Activated T-cell treated with anti-CD3 and anti-CD28 coated beads, Interleukin-2, amount 50 U/mL, for 4 hours (primary cell): ENCODE data around the gene GLYR1. TPM values are rescaled to one million over a fixed set of nuclear protein-coding genes. Genes with fewer than 3 reads are reported as not detected.

ENCODE experiments used
- ATAC-seq, 2 donors: fragments of 200-7000 bp; cut with Tn5 transposase; one replicate each; pipeline ENCODE4 v1.10.0; 2021
- DNase-seq: peaks from one replicate; pipeline ENCODE4 v3.0.0-alpha.2; 2020
- H3K27me3 Mint-ChIP-seq: one replicate; pipeline ENCODE4 v1.8.0; 2021; ENCODE audit warnings: low read depth, mixed read lengths
- H3K36me3 Mint-ChIP-seq: one replicate; pipeline ENCODE4 v1.8.0; 2022; ENCODE audit warnings: mixed read lengths; ENCODE audit not compliant: insufficient read depth
- H3K4me1 Mint-ChIP-seq: one replicate; pipeline ENCODE4 v1.8.0; 2021; ENCODE audit warnings: low read depth, mixed read lengths
- H3K4me3 Mint-ChIP-seq: one replicate; pipeline ENCODE4 v1.8.0; 2021; ENCODE audit warnings: mild to moderate bottlenecking, moderate library complexity, mixed read lengths
- H3K9me3 Mint-ChIP-seq: one replicate; pipeline ENCODE4 v1.8.0; 2021; ENCODE audit warnings: mixed read lengths
- total RNA-seq, 3 donors: library from RNA; stranded (reverse); gene quantifications; one replicate each; pipeline ENCODE4 v1.2.1, GENCODE V29; 2021

The GLYR1 gene
- total RNA-seq, 3 donors from 2014 or later = 109 to 116 (median 114) TPM

- Mint-ChIP-seq H3K27me3 (no peaks in the 10 kb centered on the region), H3K9me3 (no peaks in the 10 kb centered on the region), H3K4me3 (peak overlapping the region; percentile 42), H3K4me1 (peaks cover 14% of the 10 kb centered on the region), H3K36me3 (peaks cover 2% of the 10 kb centered on the region)
- ATAC-seq = no peak
- no peak for DNase-seq
Observed at GRCh38 chr16:4800290-4801041, 46.6 kb downstream of the GLYR1 start.

GRCh38 chr16:4799171-4799855 is 47.8 kb downstream of the GLYR1 start:
- Mint-ChIP-seq H3K9me3 (no peaks in the 10 kb centered on the region), H3K4me1 (peaks cover 14% of the 10 kb centered on the region), H3K36me3 (no peaks in the 10 kb centered on the region), H3K27me3 (no peaks in the 10 kb centered on the region), H3K4me3 (no peak overlapping the region)
- no peak for DNase-seq
- ATAC-seq = no peak

- Mint-ChIP-seq H3K36me3 (no peaks in the 10 kb centered on the region), H3K4me3 (no peak overlapping the region), H3K27me3 (no peaks in the 10 kb centered on the region), H3K4me1 (peaks cover 11% of the 10 kb centered on the region), H3K9me3 (no peaks in the 10 kb centered on the region)
- no peak for ATAC-seq
- DNase-seq = no peak
Observed at GRCh38 chr16:4798456-4798855, 48.6 kb downstream of the GLYR1 start.

- H3K36me3 Mint-ChIP-seq = no peaks in the 10 kb centered on the region
- DNase-seq (no peak), ATAC-seq (no peak)
- H3K4me1 Mint-ChIP-seq = peaks cover 9% of the 10 kb centered on the region
- no peaks in the 10 kb centered on the region for H3K9me3 Mint-ChIP-seq
- H3K4me3 Mint-ChIP-seq = no peak overlapping the region
- H3K27me3 Mint-ChIP-seq = no peaks in the 10 kb centered on the region
Observed at GRCh38 chr16:4797805-4798252, 49.3 kb downstream of the GLYR1 start.

GRCh38 chr16:4796982-4797804 is 49.9 kb downstream of the GLYR1 start:
- Mint-ChIP-seq H3K36me3 (no peaks in the 10 kb centered on the region), H3K27me3 (no peaks in the 10 kb centered on the region), H3K4me3 (no peak overlapping the region), H3K4me1 (peaks cover 9% of the 10 kb centered on the region), H3K9me3 (no peaks in the 10 kb centered on the region)
- ATAC-seq (no peak), DNase-seq (no peak)

GRCh38 chr16:4795828-4796572 is 51.1 kb downstream of the GLYR1 start:
- Mint-ChIP-seq H3K4me1 (peaks cover 6% of the 10 kb centered on the region), H3K9me3 (no peaks in the 10 kb centered on the region), H3K4me3 (no peak overlapping the region), H3K27me3 (no peaks in the 10 kb centered on the region), H3K36me3 (no peaks in the 10 kb centered on the region)
- ATAC-seq (no peak), DNase-seq (no peak)

- DNase-seq = no peak
- H3K4me3 Mint-ChIP-seq = no peak within 1 kb of the TSS
- ATAC-seq = no peak
- no peaks in the 10 kb centered on the region for H3K9me3 Mint-ChIP-seq
- H3K27me3 Mint-ChIP-seq = no peaks in the 10 kb centered on the region
- H3K36me3 Mint-ChIP-seq = no peaks in the 10 kb centered on the region
- H3K4me1 Mint-ChIP-seq = no peaks in the 10 kb centered on the region
Observed at GRCh38 chr16:4795181-4795827, 51.8 kb downstream of the GLYR1 start, which contains the start of gene SMIM22. TSS of gene SMIM22 (plus strand) at chr16:4795369. CDS start at chr16:4795735, 366 bp downstream.

GRCh38 chr16:4792951-4793513 is 54.1 kb downstream of the GLYR1 start:
- Mint-ChIP-seq H3K4me3 (no peak overlapping the region), H3K27me3 (no peaks in the 10 kb centered on the region), H3K36me3 (no peaks in the 10 kb centered on the region), H3K4me1 (no peaks in the 10 kb centered on the region), H3K9me3 (no peaks in the 10 kb centered on the region)
- no peak for ATAC-seq
- DNase-seq = no peak

- no peaks in the 10 kb centered on the region for H3K4me1 Mint-ChIP-seq
Observed at GRCh38 chr16:4790871-4791270, 56.2 kb downstream of the GLYR1 start.

GRCh38 chr16:4790261-4790660 is 56.8 kb downstream of the GLYR1 start:
- no peak for ATAC-seq

More at GRCh38 chr16:4790871-4791270, 56.2 kb downstream of the GLYR1 start:
- DNase-seq (no peak), ATAC-seq (no peak)
- Mint-ChIP-seq H3K36me3 (no peaks in the 10 kb centered on the region), H3K4me3 (no peak overlapping the region), H3K9me3 (no peaks in the 10 kb centered on the region), H3K27me3 (no peaks in the 10 kb centered on the region)

GRCh38 chr16:4788910-4789309 is 58.2 kb downstream of the GLYR1 start:
- no peaks in the 10 kb centered on the region for H3K9me3 Mint-ChIP-seq
- no peaks in the 10 kb centered on the region for H3K27me3 Mint-ChIP-seq
- no peak for DNase-seq
- no peaks in the 10 kb centered on the region for H3K36me3 Mint-ChIP-seq
- ATAC-seq = no peak
- H3K4me3 Mint-ChIP-seq = no peak overlapping the region
- no peaks in the 10 kb centered on the region for H3K4me1 Mint-ChIP-seq

More at GRCh38 chr16:4790261-4790660, 56.8 kb downstream of the GLYR1 start:
- no peak overlapping the region for H3K4me3 Mint-ChIP-seq
- no peaks in the 10 kb centered on the region for H3K9me3 Mint-ChIP-seq
- H3K27me3 Mint-ChIP-seq = no peaks in the 10 kb centered on the region
- H3K4me1 Mint-ChIP-seq = no peaks in the 10 kb centered on the region
- no peak for DNase-seq
- no peaks in the 10 kb centered on the region for H3K36me3 Mint-ChIP-seq

- no peaks in the 10 kb centered on the region for H3K4me1 Mint-ChIP-seq
Observed at GRCh38 chr16:4788489-4788889, 58.6 kb downstream of the GLYR1 start.

More at GRCh38 chr16:4788489-4788889, 58.6 kb downstream of the GLYR1 start:
- no peaks in the 10 kb centered on the region for H3K27me3 Mint-ChIP-seq
- H3K36me3 Mint-ChIP-seq = no peaks in the 10 kb centered on the region
- H3K9me3 Mint-ChIP-seq = no peaks in the 10 kb centered on the region
- no peak for DNase-seq
- ATAC-seq = no peak
- no peak overlapping the region for H3K4me3 Mint-ChIP-seq
